PFSK-1 (cell line): Measurements from ENCODE around the gene ANKRD33B.

ENCODE experiments used
- FOXP2 ChIP-seq: optimal IDR thresholded peaks from 2 replicates; pipeline ENCODE3; 2011; ENCODE audit warnings: borderline replicate concordance, control low read depth, inconsistent platforms; ENCODE audit not compliant: insufficient read depth; ENCODE audit errors: extremely low read length, extremely low read depth
- POLR2AphosphoS5 ChIP-seq: IDR thresholded peaks from 2 replicates; pipeline ENCODE4 v1.6.1; 2012; ENCODE audit warnings: low read depth, mild to moderate bottlenecking, control low read depth, low read length, moderate library complexity
- REST ChIP-seq, 2 experiments: IDR thresholded peaks; 2 replicates each; pipeline versions ENCODE4 v1.6.1 to v1.8.0; 2011 to 2012; ENCODE audit warnings: low read depth in 2 of 2, low read length in 2 of 2, control low read depth in 1 of 2, inconsistent platforms in 1 of 2, mild to moderate bottlenecking in 1 of 2, moderate library complexity in 1 of 2; ENCODE audit not compliant: insufficient read depth in 1 of 2
- SIN3A ChIP-seq: IDR thresholded peaks from 2 replicates; pipeline ENCODE4 v1.6.1; 2012; ENCODE audit warnings: mild to moderate bottlenecking, low read length, moderate library complexity, borderline replicate concordance; ENCODE audit not compliant: insufficient read depth
- TAF1 ChIP-seq: IDR thresholded peaks from 2 replicates; pipeline ENCODE4 v1.6.1; 2012; ENCODE audit warnings: low read length, control low read depth, borderline replicate concordance; ENCODE audit not compliant: insufficient read depth

Gene ANKRD33B

GRCh38 chr5:10576121-10576789 lies 12.4 kb downstream of the ANKRD33B start:
- no peak for TF ChIP-seq POLR2AphosphoS5
- no peak for TF ChIP-seq TAF1
- no peak for TF ChIP-seq FOXP2
- TF ChIP-seq REST (IDR thresholded peaks at IDR 0.05; ENCODE audit: insufficient read depth in 1 of 2, low read depth in 2 of 2, low read length in 2 of 2) = no peak
- TF ChIP-seq SIN3A = no peak

DNA sequence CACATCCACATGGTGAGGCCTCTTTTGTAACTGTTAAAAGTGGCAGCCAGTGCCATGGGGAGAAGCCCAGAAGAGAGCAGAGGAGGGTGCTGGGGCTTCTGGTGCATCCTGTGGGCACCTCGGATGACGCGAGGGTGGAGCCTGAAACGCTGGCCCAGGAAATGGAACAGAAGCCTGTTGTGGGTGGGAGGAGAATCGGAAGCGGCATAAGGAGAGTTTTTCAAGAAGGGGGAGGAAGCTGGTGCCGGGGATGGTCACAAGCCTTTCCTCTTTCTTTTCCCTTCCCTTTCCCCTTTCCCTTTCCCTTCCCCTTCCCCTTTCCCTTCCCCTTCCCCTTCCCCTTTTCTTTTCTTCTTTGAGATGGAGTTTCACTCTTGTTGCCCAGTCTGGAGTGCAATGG lies 12.9 kb downstream of the ANKRD33B start:
- TF ChIP-seq REST (IDR thresholded peaks at IDR 0.05; ENCODE audit: insufficient read depth in 1 of 2, low read depth in 2 of 2, low read length in 2 of 2) (no peak), POLR2AphosphoS5 (no peak), FOXP2 (no peak), TAF1 (no peak), SIN3A (no peak)

DNA sequence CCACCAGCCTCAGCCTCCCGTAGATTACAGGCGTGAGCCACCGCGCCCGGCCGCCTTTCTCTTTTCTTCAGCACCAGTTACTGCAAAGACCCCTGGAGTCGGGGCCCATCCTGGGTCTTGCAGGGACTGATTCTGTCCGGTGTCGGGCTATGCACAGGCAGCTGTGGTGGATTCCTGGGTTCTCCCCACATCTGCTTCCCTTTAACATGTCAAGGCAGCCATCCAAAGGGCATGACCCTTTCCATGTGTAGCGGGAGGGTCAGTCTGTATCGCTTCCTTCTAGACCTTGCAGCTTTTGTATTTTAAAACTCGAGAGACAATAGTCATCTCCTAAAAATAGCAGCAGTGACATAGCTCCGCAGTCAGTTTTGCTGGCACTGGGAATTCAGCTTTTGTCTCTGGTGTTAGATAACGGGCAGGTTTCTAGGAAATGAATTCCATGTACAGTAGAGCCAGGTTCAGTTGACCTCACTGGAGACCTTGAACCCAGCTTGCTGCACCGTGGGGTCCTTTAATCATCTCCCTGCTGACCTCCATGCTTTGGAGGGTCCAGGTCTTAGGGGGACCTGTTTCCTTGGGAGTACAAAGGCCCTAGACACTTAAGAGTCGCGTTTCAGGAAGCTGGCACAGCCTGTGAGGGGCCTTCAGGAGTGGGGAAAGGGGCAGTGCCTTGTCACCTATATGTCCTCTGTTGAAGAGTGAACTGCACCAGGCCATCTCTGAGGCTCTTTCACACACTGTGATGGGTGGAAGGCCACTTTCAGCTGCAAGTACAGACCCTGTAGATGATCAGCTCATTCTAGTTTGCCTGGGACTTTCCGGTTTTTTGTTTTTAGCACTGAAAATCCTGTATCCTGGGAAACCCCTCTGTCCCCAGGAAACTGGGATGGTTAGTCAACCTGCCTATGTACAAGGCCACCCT lies 13.8 kb downstream of the ANKRD33B start:
- TF ChIP-seq FOXP2 (peak; percentile 35), POLR2AphosphoS5 (0 out of 2 replicates have a peak, but pooled peaks have one; percentile 38), REST (IDR thresholded peaks at IDR 0.05; ENCODE audit: insufficient read depth in 1 of 2, low read depth in 2 of 2, low read length in 2 of 2) (no peak), TAF1 (no peak)

- TF ChIP-seq TAF1 (no peak), SIN3A (no peak), FOXP2 (no peak), REST (IDR thresholded peaks at IDR 0.05; ENCODE audit: insufficient read depth in 1 of 2, low read depth in 2 of 2, low read length in 2 of 2) (no peak), POLR2AphosphoS5 (no peak)
These were observed 14.4 kb downstream of the ANKRD33B start for GRCh38 chr5:10578293-10578665.
